ENCODE results near the gene KCNT1.

The KCNT1 gene

DNA sequence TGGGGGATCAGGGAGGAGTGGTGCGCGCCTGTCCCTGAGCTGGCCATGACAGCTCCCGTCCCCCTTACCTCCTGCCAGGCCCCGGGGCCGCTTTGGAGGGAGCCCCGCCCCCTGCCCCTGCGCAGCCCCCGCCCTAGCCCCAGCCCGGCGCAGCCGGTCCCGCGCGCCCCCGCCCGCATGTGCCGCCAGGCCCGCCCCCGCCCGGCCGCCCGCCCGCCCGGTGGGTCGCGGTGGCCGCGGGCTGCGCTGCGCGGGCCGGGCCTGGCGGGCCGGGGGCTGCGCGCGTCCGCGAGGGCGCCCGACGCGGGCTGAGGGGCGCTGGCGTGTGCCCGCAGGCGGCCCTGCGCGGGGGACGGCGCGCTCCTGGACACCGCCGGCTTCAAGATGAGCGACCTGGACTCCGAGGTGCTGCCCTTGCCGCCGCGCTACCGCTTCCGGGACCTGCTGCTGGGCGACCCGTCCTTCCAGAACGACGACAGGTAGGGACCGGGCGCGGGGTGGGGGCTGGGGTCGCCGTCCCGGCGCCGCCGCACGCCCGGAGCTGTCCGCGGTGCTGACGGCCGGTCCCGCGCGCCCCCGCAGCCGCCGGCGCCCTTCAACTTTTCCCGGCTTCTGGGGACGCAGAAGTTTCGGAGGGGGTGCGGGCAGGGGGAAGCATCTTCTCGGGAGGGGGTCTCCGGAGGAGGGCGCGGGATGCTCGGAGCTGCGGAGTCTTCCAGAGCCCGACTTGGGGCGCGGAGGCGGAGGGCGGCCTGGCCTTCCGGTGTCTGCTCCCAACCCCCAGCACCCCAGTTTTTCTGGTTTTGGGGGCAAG, 12.5 kb downstream of the KCNT1 start:
- Mint-ChIP-seq H3K27ac (no peak overlapping the region), H3K4me3 (no peak overlapping the region), H3K9me3 (no peaks in the 10 kb centered on the region), H3K4me1 (ENCODE audit: low read depth) (no peaks in the 10 kb centered on the region), H3K27me3 (ENCODE audit: low read depth) (peaks cover 12% of the 10 kb centered on the region), H3K36me3 (ENCODE audit: low read depth) (no peaks in the 10 kb centered on the region)
- DNase-seq (ENCODE audit: low spot score), result no peak

DNA sequence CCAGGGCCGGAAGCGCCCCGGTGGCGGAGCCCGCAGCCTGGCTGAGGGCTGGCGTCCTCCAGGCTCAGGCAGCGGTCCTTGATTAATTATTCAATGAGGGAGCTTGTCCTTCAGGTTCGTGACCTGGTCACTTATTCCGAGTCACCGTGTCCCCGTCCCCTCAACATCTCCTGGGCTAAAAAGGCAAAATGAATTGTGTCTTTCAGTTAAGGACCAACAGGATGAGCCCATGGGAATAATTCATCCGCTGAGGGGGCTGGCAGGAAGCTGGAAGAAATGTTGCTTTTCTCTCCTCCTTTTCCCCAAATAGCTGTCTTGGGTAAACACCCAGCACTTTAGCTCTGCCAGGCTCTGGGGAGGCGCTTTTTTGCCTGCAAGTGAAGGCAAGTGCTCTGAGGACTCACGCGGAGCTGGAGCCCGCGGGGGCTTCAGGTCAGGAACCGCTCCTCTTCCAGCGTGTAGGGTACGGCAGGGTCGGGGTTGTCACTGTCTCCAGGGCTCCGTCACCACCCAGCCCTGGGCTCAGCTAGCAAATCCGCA, 13.1 kb downstream of the KCNT1 start:
- no peaks in the 10 kb centered on the region for H3K36me3 Mint-ChIP-seq (ENCODE audit: low read depth)
- H3K9me3 Mint-ChIP-seq, result no peaks in the 10 kb centered on the region
- H3K27me3 Mint-ChIP-seq (ENCODE audit: low read depth), result peaks cover 12% of the 10 kb centered on the region

DNA sequence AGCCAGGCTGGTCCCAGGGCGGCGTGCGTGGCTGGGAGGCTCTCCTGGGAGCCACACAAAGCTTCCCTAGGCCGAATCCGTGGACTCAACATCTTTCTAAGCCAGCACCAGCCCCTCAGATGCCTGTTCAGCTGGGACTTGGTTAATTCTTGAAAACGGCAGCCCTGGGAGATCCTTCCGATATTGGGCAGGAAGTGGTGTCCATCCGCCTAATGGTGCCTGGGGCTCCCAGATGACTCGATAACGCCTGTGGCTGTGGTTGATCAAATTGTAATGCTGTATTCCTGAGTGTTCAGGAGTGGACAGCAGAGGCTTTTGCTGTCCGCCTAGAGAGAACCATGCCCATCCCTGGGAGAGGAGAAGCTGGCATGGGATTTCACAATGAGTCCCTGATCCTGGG, 14.1 kb downstream of the KCNT1 start:
- no peak for DNase-seq (ENCODE audit: low spot score)
- Mint-ChIP-seq H3K36me3 (ENCODE audit: low read depth) (no peaks in the 10 kb centered on the region), H3K4me3 (no peak overlapping the region), H3K9me3 (no peaks in the 10 kb centered on the region), H3K4me1 (ENCODE audit: low read depth) (no peaks in the 10 kb centered on the region), H3K27me3 (ENCODE audit: low read depth) (peaks cover 12% of the 10 kb centered on the region), H3K27ac (no peak overlapping the region)

More for the DNA sequence above, 13.1 kb downstream of the KCNT1 start:
- DNase-seq (ENCODE audit: low spot score), result no peak
- Mint-ChIP-seq H3K4me1 (ENCODE audit: low read depth) (no peaks in the 10 kb centered on the region), H3K27ac (no peak overlapping the region), H3K4me3 (no peak overlapping the region)

DNA sequence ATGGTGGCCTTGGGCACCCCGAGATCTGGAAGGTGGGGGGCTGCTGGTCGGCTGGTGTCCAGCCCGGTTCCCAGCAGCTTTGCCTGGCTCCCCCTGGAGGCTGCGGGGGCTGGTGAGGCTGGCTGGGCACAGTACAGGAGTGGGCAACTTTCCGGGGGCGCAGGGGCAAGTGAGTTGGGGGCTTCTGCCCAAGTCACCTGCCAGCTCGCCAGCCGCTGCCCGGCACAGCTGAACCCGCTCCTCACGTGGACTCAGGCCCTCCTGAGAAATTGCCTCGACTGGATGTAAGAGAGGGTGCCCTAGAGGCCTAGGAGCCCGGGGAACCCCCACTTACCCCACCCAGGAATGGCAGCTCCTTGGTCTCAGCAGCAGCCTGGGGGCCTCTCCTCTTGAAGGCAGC, 15.4 kb downstream of the KCNT1 start:
- no peaks in the 10 kb centered on the region for H3K9me3 Mint-ChIP-seq
- no peak overlapping the region for H3K4me3 Mint-ChIP-seq
- H3K27ac Mint-ChIP-seq, result no peak overlapping the region
- no peaks in the 10 kb centered on the region for H3K4me1 Mint-ChIP-seq (ENCODE audit: low read depth)
- no peaks in the 10 kb centered on the region for H3K36me3 Mint-ChIP-seq (ENCODE audit: low read depth)
- no peak for DNase-seq (ENCODE audit: low spot score)
- H3K27me3 Mint-ChIP-seq (ENCODE audit: low read depth), result peaks cover 12% of the 10 kb centered on the region

DNA sequence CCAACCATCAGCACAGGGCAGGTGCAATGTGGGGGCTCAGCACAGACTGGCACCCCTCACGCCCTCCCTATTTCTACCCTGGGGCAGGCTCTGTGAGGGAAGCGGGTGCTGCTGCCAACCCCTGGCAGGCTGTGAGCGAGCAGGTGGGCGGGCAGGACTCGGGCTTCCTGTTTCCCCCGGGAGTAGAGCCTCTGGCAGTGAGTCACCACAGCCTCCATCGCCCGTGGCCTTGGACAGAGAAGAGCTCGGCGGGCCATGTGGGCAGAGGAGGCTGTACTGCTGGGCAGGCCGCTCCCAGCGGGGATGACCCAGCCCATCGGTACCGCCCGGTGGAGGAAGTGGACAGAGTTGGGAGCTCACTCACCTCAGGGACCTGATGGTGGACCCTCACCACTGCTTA, 16.6 kb downstream of the KCNT1 start:
- Mint-ChIP-seq H3K4me3 (no peak overlapping the region), H3K9me3 (no peaks in the 10 kb centered on the region), H3K36me3 (ENCODE audit: low read depth) (no peaks in the 10 kb centered on the region), H3K4me1 (ENCODE audit: low read depth) (no peaks in the 10 kb centered on the region), H3K27me3 (ENCODE audit: low read depth) (peaks cover 12% of the 10 kb centered on the region), H3K27ac (no peak overlapping the region)
- no peak for DNase-seq (ENCODE audit: low spot score)

DNA sequence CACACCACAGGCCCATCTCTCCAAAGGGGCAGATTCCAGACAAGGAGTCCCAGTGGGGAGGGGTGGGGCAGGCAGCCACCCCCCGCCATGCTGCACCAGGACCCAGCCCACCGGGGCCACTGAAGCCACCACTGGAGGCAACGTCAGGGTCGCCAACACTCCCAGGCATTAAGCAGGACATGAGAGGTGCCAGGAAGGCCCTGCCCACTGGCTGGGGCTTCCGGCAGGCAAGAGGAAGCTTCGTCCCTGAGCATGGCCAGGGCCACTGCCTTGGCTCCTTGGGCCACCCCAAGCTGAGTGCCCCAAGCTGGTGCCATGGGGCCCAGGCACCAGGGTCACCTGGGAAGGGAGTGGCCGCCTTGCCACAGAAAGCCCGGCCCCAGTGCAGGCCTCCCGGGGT, 17.5 kb downstream of the KCNT1 start:
- Mint-ChIP-seq H3K9me3 (no peaks in the 10 kb centered on the region), H3K27me3 (ENCODE audit: low read depth) (peaks cover 9% of the 10 kb centered on the region), H3K36me3 (ENCODE audit: low read depth) (no peaks in the 10 kb centered on the region), H3K4me3 (no peak overlapping the region), H3K27ac (no peak overlapping the region), H3K4me1 (ENCODE audit: low read depth) (no peaks in the 10 kb centered on the region)
- DNase-seq (ENCODE audit: low spot score), result no peak

DNA sequence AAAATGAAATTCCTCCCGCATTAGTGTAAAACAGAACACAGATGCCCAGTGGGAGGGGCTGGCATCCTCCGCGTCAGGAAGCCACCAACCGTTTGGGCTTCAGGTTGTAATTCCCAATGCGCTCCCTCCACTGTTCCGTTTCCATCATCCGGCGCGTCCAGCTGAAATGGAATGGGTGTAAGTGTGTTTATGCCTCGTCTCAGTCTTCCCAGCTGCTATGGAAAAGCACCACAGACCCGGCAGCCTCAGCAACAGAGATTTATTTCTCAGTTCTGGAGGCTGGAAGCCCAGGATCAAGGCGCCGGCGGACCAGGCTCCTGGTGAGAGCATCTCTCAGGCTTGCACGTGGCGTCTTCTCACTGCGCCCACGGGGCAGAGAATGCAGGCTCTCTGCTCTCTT, 20.4 kb downstream of the KCNT1 start:
- no peaks in the 10 kb centered on the region for H3K4me1 Mint-ChIP-seq (ENCODE audit: low read depth)
- H3K36me3 Mint-ChIP-seq (ENCODE audit: low read depth), result no peaks in the 10 kb centered on the region
- H3K27me3 Mint-ChIP-seq (ENCODE audit: low read depth), result no peaks in the 10 kb centered on the region
- H3K4me3 Mint-ChIP-seq, result no peak overlapping the region
- DNase-seq (ENCODE audit: low spot score), result no peak
- H3K27ac Mint-ChIP-seq, result no peak overlapping the region
- no peaks in the 10 kb centered on the region for H3K9me3 Mint-ChIP-seq

DNA sequence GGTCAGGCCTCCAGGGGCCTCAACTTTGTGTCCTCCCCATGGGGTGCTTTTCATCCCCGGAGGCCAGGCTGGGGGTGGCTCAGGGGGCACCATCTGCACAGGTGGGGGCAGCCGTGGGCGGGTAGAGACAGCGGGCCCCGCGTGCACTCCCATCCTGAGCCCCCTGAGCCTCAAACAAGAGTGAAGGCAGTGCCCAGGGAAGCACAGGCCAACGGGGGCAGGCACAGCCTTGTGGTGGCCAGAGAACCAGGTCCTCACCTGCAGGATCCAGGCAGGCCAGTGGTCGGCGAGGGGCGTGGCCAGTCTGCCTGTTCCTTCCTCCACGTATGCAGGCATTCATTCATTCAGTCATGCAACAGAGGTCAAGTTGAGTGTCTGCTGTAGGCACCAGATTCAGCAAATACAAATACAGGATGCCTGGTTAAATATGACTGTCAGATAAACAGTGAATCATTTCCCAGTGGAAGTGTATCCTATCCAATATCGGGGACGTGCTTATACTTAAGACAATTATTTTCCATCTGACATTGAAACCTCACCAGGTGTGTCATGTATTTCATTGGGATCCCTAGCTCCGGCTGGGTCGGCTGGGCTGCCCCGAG, 22.3 kb downstream of the KCNT1 start:
- no peak overlapping the region for H3K27ac Mint-ChIP-seq
- no peaks in the 10 kb centered on the region for H3K36me3 Mint-ChIP-seq (ENCODE audit: low read depth)
- DNase-seq (ENCODE audit: low spot score), result no peak
- H3K27me3 Mint-ChIP-seq (ENCODE audit: low read depth), result no peaks in the 10 kb centered on the region
- H3K4me3 Mint-ChIP-seq, result no peak overlapping the region
- H3K9me3 Mint-ChIP-seq, result no peaks in the 10 kb centered on the region
- no peaks in the 10 kb centered on the region for H3K4me1 Mint-ChIP-seq (ENCODE audit: low read depth)

DNA sequence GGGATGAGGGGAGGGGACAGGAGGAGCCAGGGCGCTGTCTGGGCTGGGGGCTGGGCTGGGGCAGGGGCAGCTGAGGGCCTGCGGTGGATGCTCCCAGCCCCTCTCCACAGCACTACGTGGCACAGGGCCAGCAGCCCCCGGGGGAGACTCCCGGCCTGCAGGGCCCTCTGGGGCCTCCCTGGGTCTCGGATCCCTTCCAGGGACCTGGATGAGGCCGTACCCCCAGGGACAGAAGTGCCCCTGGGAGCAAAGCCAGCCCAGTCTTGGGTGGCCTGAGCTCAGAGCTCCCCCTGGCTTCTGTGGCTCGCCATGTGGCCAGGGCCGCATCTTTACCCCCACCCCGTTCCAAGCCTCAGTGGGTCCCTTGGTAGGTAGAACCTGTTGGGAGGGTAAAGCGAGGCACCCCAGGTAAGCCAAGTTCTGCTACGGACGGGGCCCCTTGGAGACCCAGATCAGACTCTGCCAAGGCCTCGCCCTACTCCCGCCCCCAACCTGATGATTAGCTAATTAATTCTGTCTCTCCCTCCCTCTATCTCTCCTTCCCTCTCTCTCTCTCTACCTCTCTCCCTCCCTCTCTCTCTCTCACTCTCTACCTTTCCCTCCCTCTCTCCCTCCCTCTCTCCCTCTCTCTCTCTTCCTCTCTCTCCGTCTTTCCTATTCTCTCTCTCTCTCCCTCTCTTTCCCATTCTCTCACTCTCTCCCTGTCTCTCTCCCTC, 24.3 kb downstream of the KCNT1 start:
- Mint-ChIP-seq H3K27ac (no peak overlapping the region), H3K4me3 (no peak overlapping the region), H3K4me1 (ENCODE audit: low read depth) (no peaks in the 10 kb centered on the region), H3K9me3 (peaks cover 4% of the 10 kb centered on the region), H3K36me3 (ENCODE audit: low read depth) (no peaks in the 10 kb centered on the region), H3K27me3 (ENCODE audit: low read depth) (no peaks in the 10 kb centered on the region)
- DNase-seq (ENCODE audit: low spot score), result no peak

DNA sequence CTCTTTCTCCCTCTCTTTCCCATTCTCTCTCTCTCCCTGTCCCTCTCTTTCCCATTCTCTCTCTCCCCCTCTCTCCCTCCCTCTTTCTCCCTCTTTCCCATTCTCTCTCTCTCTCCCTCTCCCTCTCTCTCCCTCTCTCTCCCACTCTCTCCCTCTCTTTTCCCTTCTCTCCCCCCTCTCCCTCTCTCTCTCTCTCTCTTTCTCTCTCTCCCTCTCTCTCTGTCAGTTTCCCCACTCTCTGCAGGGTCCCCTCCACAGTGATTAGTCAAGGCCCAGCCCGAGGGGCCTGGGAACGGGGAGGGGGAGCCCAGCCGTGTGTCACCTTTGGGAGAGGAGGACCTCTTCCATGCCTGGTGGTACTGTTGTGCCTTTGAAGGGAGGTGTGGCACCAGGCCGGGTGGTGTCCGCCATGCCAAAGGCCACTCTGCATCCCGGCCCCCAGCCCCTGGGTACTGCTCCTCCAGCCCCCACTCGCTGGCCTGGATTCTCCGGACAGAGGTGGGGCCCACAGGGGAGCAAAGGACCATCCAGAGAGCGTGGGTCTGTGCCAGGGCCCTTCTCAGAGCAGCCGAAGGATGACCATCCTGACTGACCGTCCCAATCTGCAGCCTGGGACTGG, 25.4 kb downstream of the KCNT1 start:
- H3K4me3 Mint-ChIP-seq, result no peak overlapping the region

DNA sequence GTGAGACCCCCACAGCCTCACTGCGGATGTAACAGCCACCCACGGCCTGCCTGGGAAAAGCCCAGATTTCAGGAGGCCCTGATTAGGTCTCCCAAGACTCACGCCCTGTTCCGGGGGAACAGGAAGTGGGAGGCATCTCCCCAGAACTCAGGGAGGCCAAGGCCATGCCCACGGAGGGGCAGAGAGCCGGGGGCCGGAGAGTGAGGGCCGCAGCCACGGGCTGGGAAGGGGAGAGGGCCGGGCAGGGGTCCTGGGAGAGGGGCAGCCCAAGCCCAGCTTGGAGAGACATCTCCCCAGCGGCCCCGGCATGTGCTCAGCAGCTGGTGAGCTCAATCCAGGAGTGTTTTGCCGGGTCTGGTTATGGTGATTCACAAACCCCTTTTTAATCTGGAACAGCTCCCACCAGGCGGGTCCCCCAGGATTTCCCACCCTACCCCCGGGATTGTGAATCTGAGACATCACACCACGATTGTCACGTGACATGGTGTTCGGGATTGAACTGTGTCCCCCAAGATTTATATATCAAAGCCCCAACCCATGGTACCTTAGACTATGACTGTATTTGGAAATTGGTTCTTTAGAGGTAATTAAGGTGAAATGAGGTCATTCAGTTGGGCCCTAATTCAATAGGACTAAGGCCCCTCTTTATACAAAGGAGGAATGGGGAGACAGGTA, 26.6 kb downstream of the KCNT1 start:
- Mint-ChIP-seq H3K36me3 (ENCODE audit: low read depth) (no peaks in the 10 kb centered on the region), H3K27ac (no peak overlapping the region), H3K27me3 (ENCODE audit: low read depth) (no peaks in the 10 kb centered on the region), H3K4me3 (no peak overlapping the region), H3K9me3 (peaks cover 8% of the 10 kb centered on the region), H3K4me1 (ENCODE audit: low read depth) (no peaks in the 10 kb centered on the region)
- DNase-seq (ENCODE audit: low spot score), result no peak

More for the DNA sequence above, 25.4 kb downstream of the KCNT1 start:
- DNase-seq (ENCODE audit: low spot score), result no peak
- Mint-ChIP-seq H3K4me1 (ENCODE audit: low read depth) (no peaks in the 10 kb centered on the region), H3K27me3 (ENCODE audit: low read depth) (no peaks in the 10 kb centered on the region), H3K36me3 (ENCODE audit: low read depth) (no peaks in the 10 kb centered on the region), H3K27ac (no peak overlapping the region), H3K9me3 (peaks cover 8% of the 10 kb centered on the region)

DNA sequence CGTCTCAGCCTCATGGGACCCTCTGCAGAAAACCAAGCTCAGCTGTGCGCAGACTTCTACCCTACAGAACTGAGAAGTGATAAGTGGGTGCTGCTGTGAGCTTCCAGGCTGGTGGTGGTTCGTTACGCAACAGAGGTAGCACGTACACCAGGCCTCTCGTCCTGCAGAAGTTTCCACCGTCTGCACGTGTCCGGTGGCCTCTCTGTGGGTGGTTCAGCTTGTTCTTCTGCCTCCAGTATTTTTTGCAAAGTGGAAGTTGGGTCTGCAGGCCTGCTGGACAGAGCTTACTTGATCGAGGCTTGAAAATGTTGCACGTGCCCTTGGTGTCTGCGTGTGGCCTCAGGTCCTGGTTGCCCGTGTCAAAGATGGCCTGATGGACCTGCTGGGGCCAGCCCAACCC, 27.5 kb downstream of the KCNT1 start:
- H3K36me3 Mint-ChIP-seq (ENCODE audit: low read depth), result no peaks in the 10 kb centered on the region
- no peak overlapping the region for H3K27ac Mint-ChIP-seq
- peaks cover 8% of the 10 kb centered on the region for H3K9me3 Mint-ChIP-seq
- DNase-seq (ENCODE audit: low spot score), result no peak
- H3K27me3 Mint-ChIP-seq (ENCODE audit: low read depth), result no peaks in the 10 kb centered on the region
- H3K4me3 Mint-ChIP-seq, result no peak overlapping the region
- H3K4me1 Mint-ChIP-seq (ENCODE audit: low read depth), result no peaks in the 10 kb centered on the region

DNA sequence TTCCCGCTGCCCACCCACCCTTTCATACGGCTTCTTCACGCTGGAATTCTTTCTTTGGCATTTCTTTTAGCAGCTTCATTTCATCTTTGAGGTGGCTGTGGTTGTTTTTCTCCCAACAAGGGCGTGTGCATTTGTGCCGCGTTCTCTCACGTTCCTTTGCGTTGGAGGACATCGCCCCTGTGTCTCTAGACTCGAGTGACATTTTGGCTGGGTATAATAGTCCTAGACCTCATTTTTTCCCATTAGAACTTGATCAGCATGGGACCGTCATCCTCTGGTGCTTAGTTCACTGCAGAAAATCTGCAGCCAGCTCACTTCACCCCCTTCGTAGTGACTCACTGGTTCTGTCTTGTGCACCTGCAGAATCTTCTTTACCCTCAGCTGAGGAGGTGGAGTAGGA, 29.5 kb downstream of the KCNT1 start:
- H3K27me3 Mint-ChIP-seq (ENCODE audit: low read depth), result no peaks in the 10 kb centered on the region
- no peaks in the 10 kb centered on the region for H3K4me1 Mint-ChIP-seq (ENCODE audit: low read depth)
- H3K9me3 Mint-ChIP-seq, result peaks cover 8% of the 10 kb centered on the region
- no peak overlapping the region for H3K27ac Mint-ChIP-seq
- no peak overlapping the region for H3K4me3 Mint-ChIP-seq
- no peaks in the 10 kb centered on the region for H3K36me3 Mint-ChIP-seq (ENCODE audit: low read depth)
- no peak for DNase-seq (ENCODE audit: low spot score)

Data from T-helper 2 cell treated with Interferon-gamma antibody and Interleukin-4, amounts not matched to agents 5 μg/mL and 100 μg/mL, for 36 hours (primary cell).